ENCODE measurements around the gene FRMPD4. TPM values are rescaled to one million over a fixed set of nuclear protein-coding genes. Genes with fewer than 3 reads are reported as not detected.

The FRMPD4 gene
- total and polyA plus RNA-seq, 2 of the 13 experiments (the other 11 are each of a cell fraction or from before 2014, with no cell fraction given), result not detected

DNA sequence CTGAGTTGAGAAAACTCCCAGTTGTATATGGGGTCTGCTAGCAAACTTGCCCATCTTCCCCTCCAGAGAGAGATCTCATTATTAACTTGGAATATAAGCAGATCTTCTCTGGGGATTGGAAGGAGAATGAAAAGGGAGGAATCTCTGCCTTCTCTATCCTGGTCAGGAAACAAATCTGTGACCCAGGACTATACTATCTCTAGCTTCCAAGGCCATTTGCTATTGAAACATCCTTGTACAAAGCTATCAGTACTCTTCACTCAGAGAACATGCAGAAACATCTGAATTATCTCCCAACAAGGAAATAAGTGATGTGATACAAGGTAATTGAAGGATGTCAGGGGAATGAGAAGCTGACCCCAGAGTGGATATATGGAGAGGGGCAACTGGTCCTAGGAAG is 183.8 kb downstream of the FRMPD4 start:
- Histone ChIP-seq H4K20me1 (ENCODE audit: insufficient read depth, low read length) (no peaks in the 10 kb centered on the region), H3K9ac (ENCODE audit: insufficient read depth, low read depth, low read length) (no peak overlapping the region), H3K4me2 (ENCODE audit: low read depth, low read length) (no peak overlapping the region), H3K9me3 (ENCODE audit: low read length) (no peaks in the 10 kb centered on the region), H3K79me2 (ENCODE audit: insufficient read depth, low read length) (no peaks in the 10 kb centered on the region), H3K4me1 (ENCODE audit: insufficient read depth, low read length) (no peaks in the 10 kb centered on the region), H3K4me3 (replicated peaks in 1 of 3; ENCODE audit: insufficient read depth in 1 of 3, low read depth in 2 of 3, low read length in 3 of 3) (no peak overlapping the region), H2AFZ (ENCODE audit: low read length) (no peak overlapping the region), H3K27me3 (ENCODE audit: control insufficient read depth in 1 of 2, insufficient read depth in 2 of 2, low read length in 2 of 2) (no peaks in the 10 kb centered on the region), H3K27ac (ENCODE audit: extremely low read length, insufficient read depth, low read length) (no peak overlapping the region), H3K36me3 (replicated peaks in 1 of 2; ENCODE audit: control insufficient read depth in 1 of 2, insufficient read depth in 2 of 2, low read length in 2 of 2) (no peaks in the 10 kb centered on the region)
- FAIRE-seq, result no peak
- in situ Hi-C loops (cut with HindIII; ENCODE audit: extremely low pct_ligation_motif_present, low pct_unique_long_range_greater_than_20kb) (no loop called here), intact Hi-C loops (cut with micrococcal nuclease; ENCODE audit: unreplicated experiment) (no loop called here)
- DNase-seq (ENCODE audit: low spot score), result no peak
- no TSS peak for BruUV-seq (replicated peaks)
- no peak for ATAC-seq
- ChIA-PET POLR2A (no interaction called here), CTCF (ENCODE audit: low intra/inter-chr PET ratio, low total read pairs) (no interaction called here)
- TF ChIP-seq SETDB1 (CRISPR knock-in tag; IDR thresholded peaks at IDR 0.05; ENCODE audit: borderline replicate concordance), result no peak

DNA sequence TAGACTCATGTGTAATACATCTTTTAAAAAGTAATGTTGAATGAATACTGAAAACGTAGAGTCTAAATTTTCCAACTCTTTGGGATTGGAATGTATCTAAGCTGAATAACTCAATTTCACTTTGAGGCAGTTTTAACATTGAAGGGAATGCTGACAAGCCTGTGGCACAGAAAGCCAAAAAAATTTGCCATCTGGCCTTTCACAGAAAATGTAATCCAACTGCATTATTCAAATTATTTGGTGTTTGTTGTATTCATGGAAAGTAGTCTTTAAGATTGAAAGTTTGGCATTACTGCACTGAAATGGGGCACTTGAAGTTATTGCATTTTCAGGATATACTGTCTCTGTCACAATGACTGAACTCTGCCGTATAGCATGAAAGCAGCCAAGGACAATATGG is 186.9 kb downstream of the FRMPD4 start:
- in situ Hi-C loops (cut with HindIII; ENCODE audit: extremely low pct_ligation_motif_present, low pct_unique_long_range_greater_than_20kb), result no loop called here
- Histone ChIP-seq H3K4me1 (ENCODE audit: insufficient read depth, low read length) (no peaks in the 10 kb centered on the region), H4K20me1 (ENCODE audit: insufficient read depth, low read length) (no peaks in the 10 kb centered on the region), H3K4me3 (replicated peaks in 1 of 3; ENCODE audit: insufficient read depth in 1 of 3, low read depth in 2 of 3, low read length in 3 of 3) (no peak overlapping the region), H3K27me3 (ENCODE audit: control insufficient read depth in 1 of 2, insufficient read depth in 2 of 2, low read length in 2 of 2) (no peaks in the 10 kb centered on the region), H3K36me3 (replicated peaks in 1 of 2; ENCODE audit: control insufficient read depth in 1 of 2, insufficient read depth in 2 of 2, low read length in 2 of 2) (no peaks in the 10 kb centered on the region), H3K9me3 (ENCODE audit: low read length) (no peaks in the 10 kb centered on the region), H3K79me2 (ENCODE audit: insufficient read depth, low read length) (no peaks in the 10 kb centered on the region), H3K9ac (ENCODE audit: insufficient read depth, low read depth, low read length) (no peak overlapping the region), H2AFZ (ENCODE audit: low read length) (no peak overlapping the region), H3K4me2 (ENCODE audit: low read depth, low read length) (no peak overlapping the region), H3K27ac (ENCODE audit: extremely low read length, insufficient read depth, low read length) (no peak overlapping the region)
- DNase-seq (ENCODE audit: low spot score), result no peak
- POLR2A ChIA-PET, result no interaction called here
- intact Hi-C loops (cut with micrococcal nuclease; ENCODE audit: unreplicated experiment), result no loop called here
- FAIRE-seq, result no peak
- TF ChIP-seq SALL1 (CRISPR knock-in tag; IDR thresholded peaks at IDR 0.05) (no peak), CENPT (CRISPR knock-in tag; IDR thresholded peaks at IDR 0.05; ENCODE audit: low read depth) (no peak), KLF13 (CRISPR knock-in tag; IDR thresholded peaks at IDR 0.05) (no peak), ZNF350 (CRISPR knock-in tag; IDR thresholded peaks at IDR 0.05; ENCODE audit: borderline replicate concordance, low read depth) (no peak), JUN (CRISPR knock-in tag; IDR thresholded peaks at IDR 0.05) (no peak), TEAD2 (CRISPR knock-in tag; IDR thresholded peaks at IDR 0.05) (no peak), ATF7 (IDR thresholded peaks at IDR 0.05) (no peak), ATF7 (CRISPR knock-in tag; IDR thresholded peaks at IDR 0.05) (no peak)
- WGBS (ENCODE audit: low lambda C conversion rate), result 0% methylated on average over 2 of the region's 2 CpGs
- no peak for ATAC-seq
- BruUV-seq (replicated peaks), result no TSS peak
- CTCF ChIA-PET (ENCODE audit: low intra/inter-chr PET ratio, low total read pairs), result no interaction called here

Measured in HepG2 (cell line).